Stimulated activated CD4-positive, alpha-beta T cell treated with anti-CD3 and anti-CD28 coated beads, TNF-alpha, amount 100 ng/mL, for 48 hours (primary cell): ENCODE data around the gene NCAPH2.

Experiments
- DNase-seq, 3 donors: peaks; one replicate each; pipeline ENCODE4 v3.0.0-alpha.2; 2020; ENCODE audit warnings: low read depth in 3 of 3

Gene NCAPH2

GRCh38 chr22:50571264-50572175, 63.5 kb downstream of the NCAPH2 start:
- no peak for DNase-seq

- DNase-seq = no peak
Observed at GRCh38 chr22:50572965-50573364, 64.9 kb downstream of the NCAPH2 start.

DNA sequence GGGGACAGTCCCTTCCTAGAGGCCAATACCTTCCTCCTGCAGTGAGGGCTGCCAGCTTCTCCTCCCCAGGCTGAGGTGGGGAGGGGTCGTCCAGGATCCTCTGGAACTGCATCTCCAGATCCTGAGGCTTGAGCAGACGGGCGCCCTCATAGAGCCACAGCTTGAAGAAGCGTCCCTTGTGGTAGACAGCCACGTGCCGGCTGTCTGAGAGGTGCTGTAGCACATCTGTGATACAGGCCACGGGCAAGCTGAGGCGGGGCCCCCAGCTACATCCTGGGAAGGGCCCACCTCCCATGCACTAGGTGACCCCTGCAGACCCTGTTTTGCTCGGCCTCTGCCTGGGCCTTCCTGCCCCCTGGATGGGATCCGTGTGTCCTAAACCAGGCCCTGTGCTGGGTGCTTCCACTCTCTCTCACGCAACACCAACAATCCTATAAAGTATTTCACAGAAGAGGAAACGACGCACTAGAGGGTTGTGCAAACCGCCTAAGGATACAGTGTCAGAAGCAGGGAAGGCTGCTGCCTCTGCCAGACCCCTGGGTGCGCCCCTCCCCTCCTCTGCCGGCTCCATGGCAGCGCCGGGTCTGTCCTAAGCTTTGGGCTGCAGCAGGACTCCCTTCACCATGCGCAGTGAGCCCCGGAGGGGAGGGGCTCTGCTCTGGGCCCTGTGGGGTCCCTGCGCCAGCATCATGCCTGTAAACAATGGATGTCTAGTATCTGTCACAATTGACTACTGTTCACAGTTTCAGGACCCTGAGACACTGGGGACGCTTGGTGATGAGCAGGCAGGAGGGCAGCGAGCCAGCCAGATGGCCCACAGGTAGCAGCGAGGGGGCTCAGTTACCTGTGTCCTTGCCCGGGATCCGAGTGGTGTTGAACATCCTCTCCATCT, 65.7 kb downstream of the NCAPH2 start:
- no peak for DNase-seq

DNA sequence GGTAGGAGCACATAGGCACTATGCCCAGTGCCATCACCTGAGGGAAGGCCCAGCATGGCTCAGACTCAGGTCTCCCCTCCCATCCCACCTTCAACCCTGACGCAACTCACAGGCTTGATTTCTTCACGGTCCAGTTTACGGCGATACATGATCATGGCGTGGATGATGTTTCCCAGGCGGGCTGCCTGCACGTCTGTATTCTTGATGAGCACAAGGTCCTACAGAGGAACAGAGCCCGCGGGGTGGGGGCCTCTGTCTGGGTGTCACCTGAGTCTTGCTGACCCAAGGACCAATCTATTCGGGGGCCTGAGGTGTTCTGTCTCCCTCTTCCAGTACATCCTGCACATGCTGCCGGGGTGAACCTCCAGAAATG, 66.3 kb downstream of the NCAPH2 start:
- DNase-seq = no peak
